K562 (cell line): ENCODE measurements around the gene IQCK. TPM values are rescaled to one million over a fixed set of nuclear protein-coding genes. Genes with fewer than 3 reads are reported as not detected.

Experiments used
- ATAC-seq: fragments of 200-7000 bp; cut with Tn5 transposase; 3 replicates; pipeline ENCODE4 v1.9.1; 2020; ENCODE audit warnings: moderate library complexity
- BruUV-seq: library from RNA; stranded (reverse); fragments of 400-500 nt; replicated peaks from 2 replicates; lab custom pipeline; 2021; lab: Mats Ljungman, UMichigan
- CTCF ChIA-PET: fragments of 300-600 bp; formaldehyde crosslinking; extraction: SDS; loops from one replicate; lab custom pipeline; 2021; ENCODE audit warnings: low intra/inter-chr PET ratio; lab: Yijun Ruan, JAX
- POLR2A ChIA-PET: fragments of 300-600, 350-650 bp; sonication (Branson Sonifier 250); formaldehyde crosslinking; extraction: SDS; loops from one replicate; lab custom pipeline; 2021; ENCODE audit warnings: antibody characterized with exemption, inconsistent platforms; lab: Yijun Ruan, JAX
- DNase-seq, 4 experiments: peaks; one replicate each; pipeline versions ENCODE4 v3.0.0 to v3.0.0-alpha.2; 2011 to 2018; ENCODE audit warnings: low spot score in 3 of 4, mixed read lengths in 3 of 4; ENCODE audit errors: extremely low read depth in 1 of 4
- FAIRE-seq: peaks from 2 replicates; lab custom pipeline; 2011; peaks lifted over from hg19 to GRCh38; lab: Jason Lieb, UNC
- H2AFZ ChIP-seq: 2 replicates; pipeline ENCODE4 v1.6.0; 2011; ENCODE audit warnings: low read depth, low read length, control low read depth, inconsistent platforms
- H3K27ac ChIP-seq: fragments of 200-600 bp; 3 replicates; pipeline ENCODE4 v1.8.0; 2011; ENCODE audit warnings: low read depth, mild to moderate bottlenecking, control low read depth, inconsistent platforms, low read length, moderate library complexity, mixed read lengths; ENCODE audit errors: extremely low read depth
- H3K27me3 ChIP-seq, 2 experiments: fragments of 300-600 bp in 1 of 2; 2 replicates in 1 of 2; 3 replicates in 1 of 2; pipeline versions ENCODE4 v1.6.0 to v1.8.0; 2011; ENCODE audit warnings: inconsistent platforms in 2 of 2, low read length in 2 of 2, mild to moderate bottlenecking in 1 of 2, mixed read lengths in 1 of 2, moderate library complexity in 1 of 2; ENCODE audit not compliant: control insufficient read depth in 2 of 2, insufficient read depth in 2 of 2
- H3K36me3 ChIP-seq: fragments of 300-600 bp; 3 replicates; pipeline ENCODE4 v1.8.0; 2011; ENCODE audit warnings: mild to moderate bottlenecking, low read length, inconsistent platforms; ENCODE audit not compliant: control insufficient read depth, insufficient read depth
- H3K4me1 ChIP-seq, 2 experiments: fragments of 200-600 bp in 1 of 2; replicated peaks in 1 of 2; 2 replicates in 1 of 2; 3 replicates in 1 of 2; pipeline versions ENCODE4 v1.5.1 to v1.8.0; 2011; ENCODE audit warnings: inconsistent platforms in 2 of 2, low read length in 2 of 2, mild to moderate bottlenecking in 1 of 2, mixed read lengths in 1 of 2, moderate library complexity in 1 of 2; ENCODE audit not compliant: control insufficient read depth in 2 of 2, insufficient read depth in 2 of 2
- H3K4me2 ChIP-seq: 2 replicates; pipeline ENCODE4 v1.6.1; 2011; ENCODE audit warnings: low read length, control low read depth, inconsistent platforms, mixed read lengths; ENCODE audit not compliant: insufficient read depth
- H3K4me3 ChIP-seq: fragments of 200-600 bp; sonication (generic), shearing (Covaris generic); 2 replicates; pipeline ENCODE4 v1.5.1; 2016; ENCODE audit warnings: control low read depth, inconsistent platforms
- H3K79me2 ChIP-seq: fragments of 200-600 bp; 3 replicates; pipeline ENCODE4 v1.8.0; 2011; ENCODE audit warnings: low read length, inconsistent platforms; ENCODE audit not compliant: control insufficient read depth, insufficient read depth
- H3K9ac ChIP-seq, 2 experiments: 2 replicates each; pipeline versions ENCODE4 v1.6.0 to v1.6.1; 2011; ENCODE audit warnings: low read depth in 2 of 2, low read length in 2 of 2, control low read depth in 1 of 2, inconsistent platforms in 1 of 2, mild to moderate bottlenecking in 1 of 2, mixed read lengths in 1 of 2; ENCODE audit not compliant: insufficient read depth in 1 of 2
- H3K9me1 ChIP-seq: one replicate; pipeline ENCODE4 v1.6.0; 2011; ENCODE audit warnings: inconsistent platforms, mild to moderate bottlenecking, low read length, moderate library complexity; ENCODE audit not compliant: control insufficient read depth, insufficient read depth
- H3K9me3 ChIP-seq: replicated peaks from 2 replicates; pipeline ENCODE4 v1.5.1; 2011; ENCODE audit warnings: low read depth, low read length, inconsistent platforms; ENCODE audit not compliant: control insufficient read depth, insufficient read depth
- H4K20me1 ChIP-seq: replicated peaks from 2 replicates; pipeline ENCODE4 v1.6.1; 2011; ENCODE audit warnings: low read length, inconsistent platforms, mixed read lengths; ENCODE audit not compliant: control insufficient read depth, insufficient read depth
- BRF1 ChIP-seq: IDR thresholded peaks from 3 replicates; pipeline ENCODE4 v1.6.1; 2011; ENCODE audit warnings: borderline replicate concordance, mild to moderate bottlenecking; ENCODE audit not compliant: insufficient read length; ENCODE audit errors: extremely low read depth
- CTCF ChIP-seq, 3 experiments: IDR thresholded peaks in 2 of 3; conservative IDR thresholded peaks in 1 of 3; 2 replicates each; pipeline ENCODE4 v1.5.1; 2011 to 2012; ENCODE audit warnings: low read length in 3 of 3, mild to moderate bottlenecking in 3 of 3, control low read depth in 2 of 3, improper control_type of control experiment in 1 of 3, inconsistent platforms in 1 of 3, low read depth in 1 of 3, mixed read lengths in 1 of 3, moderate library complexity in 1 of 3; ENCODE audit not compliant: insufficient read depth in 2 of 3
- CXXC5 ChIP-seq: fragments of 250-450 bp; sonication (Bioruptor Pico); IDR thresholded peaks from 2 replicates; pipeline ENCODE4 v1.8.0; 2022; ENCODE audit warnings: inconsistent platforms, mild to moderate bottlenecking, moderate library complexity
- DMBX1 ChIP-seq: fragments of 250-450 bp; sonication (Bioruptor Pico); IDR thresholded peaks from 2 replicates; pipeline ENCODE4 v1.8.0; 2022; ENCODE audit warnings: inconsistent platforms, mild to moderate bottlenecking, moderate library complexity, borderline replicate concordance
- EZH2 ChIP-seq: IDR thresholded peaks from 2 replicates; pipeline ENCODE4 v1.6.1; 2012; ENCODE audit warnings: low read depth, mild to moderate bottlenecking, inconsistent platforms, low read length, borderline replicate concordance
- FOXK1 ChIP-seq: sonication (generic); formaldehyde crosslinking; IDR thresholded peaks from 2 replicates; pipeline ENCODE4 v1.8.0; 2022; ENCODE audit warnings: missing genetic modification reagents, mild to moderate bottlenecking, borderline replicate concordance
- HSF4 ChIP-seq: fragments of 250-450 bp; sonication (Bioruptor Pico); IDR thresholded peaks from 2 replicates; pipeline ENCODE4 v2.1.2; 2022; ENCODE audit warnings: mild to moderate bottlenecking, moderate library complexity, borderline replicate concordance
- KDM1A ChIP-seq, 2 experiments: fragments of 450-650 bp; IDR thresholded peaks; 2 replicates each; pipeline ENCODE4 v1.6.1; 2016; ENCODE audit warnings: mild to moderate bottlenecking in 2 of 2
- LEF1 ChIP-seq: fragments of 450-650 bp; IDR thresholded peaks from 2 replicates; pipeline ENCODE4 v1.6.1; 2016; ENCODE audit warnings: mild to moderate bottlenecking
- POLR2B ChIP-seq: fragments of 450-650 bp; IDR thresholded peaks from 2 replicates; pipeline ENCODE4 v1.6.1; 2018; ENCODE audit warnings: low read depth; ENCODE audit not compliant: partially characterized antibody
- TCF3 ChIP-seq: sonication (generic); formaldehyde crosslinking; IDR thresholded peaks from 2 replicates; pipeline ENCODE4 v1.4.0; 2020; ENCODE audit warnings: mild to moderate bottlenecking, missing genetic modification reagents
- XRCC3 ChIP-seq: fragments of 450-650 bp; IDR thresholded peaks from 2 replicates; pipeline ENCODE4 v1.6.1; 2017; ENCODE audit warnings: mild to moderate bottlenecking, moderate library complexity
- ZNF511 ChIP-seq: sonication (generic); formaldehyde crosslinking; IDR thresholded peaks from 2 replicates; pipeline ENCODE4 v1.8.0; 2022; ENCODE audit warnings: mild to moderate bottlenecking, missing genetic modification reagents
- ZZZ3 ChIP-seq: fragments of 450-650 bp; IDR thresholded peaks from 2 replicates; pipeline ENCODE4 v1.6.1; 2016; ENCODE audit warnings: antibody characterized with exemption, mild to moderate bottlenecking, moderate library complexity
- WGBS: fragments of 100-300 bp; shearing (Covaris generic); methylation state at CpG from one replicate; pipeline ENCODE4 v1.1.6; 2016; ENCODE audit warnings: low coverage, mixed read lengths; ENCODE audit not compliant: insufficient coverage; ENCODE audit errors: missing lambda C conversion rate; 5-methylcytosine and 5-hydroxymethylcytosine counted together
- in situ Hi-C: fragments of 300-500 bp; cut with MboI; formaldehyde crosslinking; loops from 4 replicates; pipeline ENCODE4 v1.15.0; 2018; ENCODE audit warnings: inconsistent platforms, mixed read lengths
- intact Hi-C: fragments of 100-400 bp; cut with micrococcal nuclease; formaldehyde crosslinking; loops from 2 replicates; pipeline ENCODE4 v1.14.2; 2022
- polyA plus RNA-seq, 8 experiments: library from polyadenylated mRNA; depleted of rRNA in 4 of 8; stranded (reverse) in 5 of 8; unstranded in 3 of 8; fragments of >200 nt; fragmentation: Nextera tagmentation in 2 of 8; fragmentation: Illumina TruSeq in 1 of 8; extraction: Ambion mirVana in 2 of 8; extraction: Trizol in 1 of 8; gene quantifications; 2 replicates each; pipeline versions ENCODE4 v1.2.1 to v1.2.3, GENCODE V29; 2011 to 2014; ENCODE audit warnings: inconsistent platforms in 1 of 8, missing spikeins in 1 of 8
- total RNA-seq, 7 experiments: library from RNA; depleted of rRNA in 6 of 7; stranded (reverse); fragments of >200 nt in 6 of 7; fragmentation: Illumina TruSeq in 2 of 7; extraction: Trizol in 2 of 7; gene quantifications; 2 replicates each; pipeline versions ENCODE4 v1.2.1 to v1.2.3, GENCODE V29; 2011 to 2021; ENCODE audit warnings: low replicate concordance in 1 of 7

Gene IQCK
- total and polyA plus RNA-seq, 9 of the 15 experiments (the other 6 are each of a cell fraction or from before 2014, with no cell fraction given) = 5.2 to 12.2 (median 7.3) TPM

GRCh38 chr16:19743816-19744159, 25.7 kb downstream of the IQCK start:
- H3K36me3 ChIP-seq = no peaks in the 10 kb centered on the region
- FAIRE-seq (no peak), DNase-seq (no peak), ATAC-seq (no peak)
- POLR2A ChIA-PET = interaction anchor here (1.1 to 1.3 kb wide), 2 partner anchors 9 to 15 kb away, joined by 3 read pairs; no protein-coding TSS in a partner anchor
- peaks cover 4 to 10% of the 10 kb centered on the region in 2 experiments; a peak in 3 of 5 replicates for H3K4me1 ChIP-seq
- BruUV-seq = no TSS peak
- H3K4me2 ChIP-seq = no peak overlapping the region
- no peaks in the 10 kb centered on the region for H3K79me2 ChIP-seq
- no peak overlapping the region for H2AFZ ChIP-seq
- CTCF ChIA-PET = no interaction called here
- no peak overlapping the region for H3K9ac ChIP-seq
- intact Hi-C loops = no loop called here
- H3K9me1 ChIP-seq = no peaks in the 10 kb centered on the region
- H3K27ac ChIP-seq = no peak overlapping the region
- no peaks in the 10 kb centered on the region for H3K27me3 ChIP-seq
- H4K20me1 ChIP-seq = no peaks in the 10 kb centered on the region
- TF ChIP-seq ZZZ3 (no peak), LEF1 (no peak)
- in situ Hi-C loops = no loop called here
- H3K4me3 ChIP-seq = no peak overlapping the region
- H3K9me3 ChIP-seq = no peaks in the 10 kb centered on the region

GRCh38 chr16:19744670-19745069, 26.6 kb downstream of the IQCK start:
- Histone ChIP-seq H3K27ac (no peak overlapping the region), H3K9ac (no peak overlapping the region), H3K9me3 (no peaks in the 10 kb centered on the region), H3K4me2 (no peak overlapping the region), H4K20me1 (no peaks in the 10 kb centered on the region), H2AFZ (no peak overlapping the region), H3K4me3 (no peak overlapping the region), H3K4me1 (peaks cover 4 to 10% of the 10 kb centered on the region in 2 experiments; a peak in 3 of 5 replicates), H3K27me3 (no peaks in the 10 kb centered on the region), H3K9me1 (no peaks in the 10 kb centered on the region), H3K79me2 (no peaks in the 10 kb centered on the region), H3K36me3 (no peaks in the 10 kb centered on the region)
- in situ Hi-C loops (no loop called here), intact Hi-C loops (no loop called here)
- ChIA-PET POLR2A (interaction anchor here (1.1 to 1.3 kb wide), 2 partner anchors 8 to 14 kb away, joined by 3 read pairs; no protein-coding TSS in a partner anchor), CTCF (interaction anchor here (0.6 kb wide), 1 partner anchor 1009 kb away, joined by 3 read pairs; no protein-coding TSS in a partner anchor)
- BruUV-seq = no TSS peak
- no peak for FAIRE-seq
- ATAC-seq = no peak
- WGBS = 32% methylated on average over 3 of the region's 3 CpGs
- no peak for DNase-seq
- TF ChIP-seq KDM1A (IDR thresholded peaks at IDR 0.05) (no peak), DMBX1 (CRISPR knock-in tag) (no peak), EZH2 (no peak), ZNF511 (CRISPR knock-in tag) (no peak), TCF3 (CRISPR knock-in tag) (no peak), HSF4 (CRISPR knock-in tag) (no peak), XRCC3 (no peak), CTCF (IDR thresholded peaks at IDR 0.05 in 2 of 3, conservative IDR thresholded peaks at IDR 0.05 in 1 of 3; ENCODE audit: insufficient read depth in 2 of 3, low read depth in 1 of 3, low read length in 3 of 3) (no peak), BRF1 (no peak), POLR2B (no peak), FOXK1 (CRISPR knock-in tag) (no peak), CXXC5 (no peak)
